Prostate gland (tissue), 2 donors: ENCODE measurements around the gene GALNT13. TPM values are rescaled to one million over a fixed set of nuclear protein-coding genes. Genes with fewer than 3 reads are reported as not detected.

Source experiments
- DNase-seq: peaks from one replicate; pipeline ENCODE4 v3.0.0-alpha.2; 2019; ENCODE audit warnings: low spot score
- H3K27ac ChIP-seq, 2 donors: fragments of 200-600 bp; sonication (generic); 2 replicates each; pipeline ENCODE4 v1.5.1; 2017 to 2019
- H3K27me3 ChIP-seq: fragments of 200-600 bp; sonication (generic); replicated peaks from 2 replicates; pipeline ENCODE4 v1.5.1; 2019; ENCODE audit not compliant: insufficient read depth
- H3K36me3 ChIP-seq, 2 donors: fragments of 200-600 bp; sonication (generic); 1 replicate in 1 of 2; 2 replicates in 1 of 2; pipeline versions ENCODE4 v1.5.1 to v1.8.1; 2017 to 2019
- H3K4me1 ChIP-seq: fragments of 200-600 bp; sonication (generic); replicated peaks from 2 replicates; pipeline ENCODE4 v1.5.1; 2019
- H3K4me3 ChIP-seq, 2 donors: fragments of 200-600 bp; sonication (generic); 2 replicates each; pipeline ENCODE4 v1.5.1; 2017 to 2019
- H3K9me3 ChIP-seq: fragments of 200-600 bp; sonication (generic); 2 replicates; pipeline ENCODE4 v1.5.1; 2017
- POLR2A ChIP-seq: fragments of 450-650 bp; IDR thresholded peaks from one replicate; pipeline ENCODE4 v1.6.1; 2016; ENCODE audit warnings: antibody characterized with exemption, mild to moderate bottlenecking
- POLR2AphosphoS5 ChIP-seq: sonication (generic); formaldehyde crosslinking; IDR thresholded peaks from one replicate; pipeline ENCODE4 v1.6.1; 2017; ENCODE audit warnings: antibody characterized with exemption
- WGBS: methylation state at CpG from one replicate; pipeline ENCODE4 v1.1.5; 2018; 5-methylcytosine and 5-hydroxymethylcytosine counted together
- intact Hi-C: fragments of 100-400 bp; cut with DNase I; formaldehyde crosslinking; loops from one replicate; pipeline ENCODE4 v1.14.2; 2022
- total RNA-seq, 2 donors: library from RNA; depleted of rRNA; stranded (reverse); fragments of >200 nt; gene quantifications; one replicate each; pipeline ENCODE4 v1.1.0, GENCODE V29; 2016
- TF ChIP-seq, protein P1 (sequence below), 4 experiments: fragments of 200-600 bp in 2 of 4; fragments of 450-650 bp in 2 of 4; sonication (generic) in 2 of 4; IDR thresholded peaks; 1 replicate in 3 of 4; 2 replicates in 1 of 4; pipeline ENCODE4 v1.5.1; 2016 to 2019; ENCODE audit warnings: antibody characterized with exemption in 4 of 4, mild to moderate bottlenecking in 2 of 4, moderate library complexity in 2 of 4

Gene GALNT13
- total RNA-seq, 2 donors from 2014 or later, result 0.87 to 1.1 TPM

DNA sequence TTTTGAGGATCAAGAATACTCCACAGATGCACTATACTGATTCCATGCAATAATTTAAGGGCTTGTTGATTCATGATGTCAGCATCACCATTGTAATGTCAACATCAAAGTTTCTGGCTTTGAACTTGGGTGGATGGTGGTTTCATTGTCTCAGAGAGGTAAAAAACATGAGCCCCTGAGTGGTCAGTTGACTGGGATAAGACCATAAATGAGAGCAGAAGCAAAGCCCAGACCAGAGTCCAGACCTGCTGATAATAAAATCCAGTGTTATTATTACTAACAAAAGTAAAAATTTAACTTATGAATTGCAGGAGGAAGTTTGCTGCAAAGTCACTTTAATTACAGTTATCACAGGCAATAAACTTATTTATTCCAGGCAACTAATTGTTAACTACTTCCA, 358.2 kb downstream of the GALNT13 start:
- no peak for TF ChIP-seq POLR2A
- TF ChIP-seq, protein P1, sequence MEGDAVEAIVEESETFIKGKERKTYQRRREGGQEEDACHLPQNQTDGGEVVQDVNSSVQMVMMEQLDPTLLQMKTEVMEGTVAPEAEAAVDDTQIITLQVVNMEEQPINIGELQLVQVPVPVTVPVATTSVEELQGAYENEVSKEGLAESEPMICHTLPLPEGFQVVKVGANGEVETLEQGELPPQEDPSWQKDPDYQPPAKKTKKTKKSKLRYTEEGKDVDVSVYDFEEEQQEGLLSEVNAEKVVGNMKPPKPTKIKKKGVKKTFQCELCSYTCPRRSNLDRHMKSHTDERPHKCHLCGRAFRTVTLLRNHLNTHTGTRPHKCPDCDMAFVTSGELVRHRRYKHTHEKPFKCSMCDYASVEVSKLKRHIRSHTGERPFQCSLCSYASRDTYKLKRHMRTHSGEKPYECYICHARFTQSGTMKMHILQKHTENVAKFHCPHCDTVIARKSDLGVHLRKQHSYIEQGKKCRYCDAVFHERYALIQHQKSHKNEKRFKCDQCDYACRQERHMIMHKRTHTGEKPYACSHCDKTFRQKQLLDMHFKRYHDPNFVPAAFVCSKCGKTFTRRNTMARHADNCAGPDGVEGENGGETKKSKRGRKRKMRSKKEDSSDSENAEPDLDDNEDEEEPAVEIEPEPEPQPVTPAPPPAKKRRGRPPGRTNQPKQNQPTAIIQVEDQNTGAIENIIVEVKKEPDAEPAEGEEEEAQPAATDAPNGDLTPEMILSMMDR (IDR thresholded peaks at IDR 0.05), result no peak
- no peak for TF ChIP-seq POLR2AphosphoS5
- intact Hi-C loops, result no loop called here
- Histone ChIP-seq H3K27me3 (no peaks in the 10 kb centered on the region), H3K36me3 (no peaks in the 10 kb centered on the region), H3K4me1 (no peaks in the 10 kb centered on the region), H3K4me3 (no peak overlapping the region), H3K9me3 (no peaks in the 10 kb centered on the region), H3K27ac (no peak overlapping the region)
- no peak for DNase-seq

DNA sequence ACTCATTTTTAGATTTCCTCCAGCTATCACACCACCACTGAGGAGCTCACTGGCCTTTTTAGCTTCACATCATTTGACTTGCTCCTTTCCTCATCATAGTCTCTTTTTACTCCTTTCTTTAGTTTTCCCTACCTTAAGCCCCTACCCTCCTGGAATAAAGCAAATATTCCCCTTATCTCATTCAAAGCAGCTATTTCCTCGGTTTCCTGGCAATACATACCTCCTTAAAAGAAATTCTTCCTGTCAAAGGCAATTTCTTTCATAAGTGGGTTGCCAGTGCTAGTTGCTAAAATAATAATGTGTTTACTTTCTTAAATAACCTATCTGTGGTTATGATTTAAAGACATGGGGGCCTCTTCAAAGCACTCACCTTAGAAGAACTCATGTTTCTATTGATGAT, 359.3 kb downstream of the GALNT13 start:
- no peaks in the 10 kb centered on the region for H3K9me3 ChIP-seq
- no peak overlapping the region for H3K27ac ChIP-seq
- 31% methylated on average over 1 of the region's 1 CpG for WGBS
- TF ChIP-seq POLR2AphosphoS5, result no peak
- TF ChIP-seq, protein P1 (IDR thresholded peaks at IDR 0.05), result no peak
- no peak for TF ChIP-seq POLR2A
- no peaks in the 10 kb centered on the region for H3K4me1 ChIP-seq
- intact Hi-C loops, result no loop called here
- DNase-seq, result no peak
- H3K4me3 ChIP-seq, result no peak overlapping the region
- no peaks in the 10 kb centered on the region for H3K27me3 ChIP-seq
- H3K36me3 ChIP-seq, result no peaks in the 10 kb centered on the region

- DNase-seq, result no peak
- H3K4me3 ChIP-seq, result no peak overlapping the region
- no peaks in the 10 kb centered on the region for H3K9me3 ChIP-seq
- no peaks in the 10 kb centered on the region for H3K36me3 ChIP-seq
- TF ChIP-seq, protein P1 (IDR thresholded peaks at IDR 0.05), result no peak
- TF ChIP-seq POLR2A, result no peak
- TF ChIP-seq POLR2AphosphoS5, result no peak
- H3K27me3 ChIP-seq, result no peaks in the 10 kb centered on the region
- H3K27ac ChIP-seq, result no peak overlapping the region
- H3K4me1 ChIP-seq, result no peaks in the 10 kb centered on the region
- intact Hi-C loops, result no loop called here
- 41% methylated on average over 2 of the region's 2 CpGs for WGBS
Measured at GRCh38 chr2:154233231-154233630, 361.5 kb downstream of the GALNT13 start.

- Histone ChIP-seq H3K27me3 (no peaks in the 10 kb centered on the region), H3K9me3 (no peaks in the 10 kb centered on the region), H3K36me3 (no peaks in the 10 kb centered on the region), H3K4me1 (no peaks in the 10 kb centered on the region), H3K4me3 (no peak overlapping the region), H3K27ac (no peak overlapping the region)
- DNase-seq, result no peak
- intact Hi-C loops, result no loop called here
- WGBS, result 67% methylated on average over 1 of the region's 1 CpG
- no peak for TF ChIP-seq POLR2A
- TF ChIP-seq POLR2AphosphoS5, result no peak
- TF ChIP-seq, protein P1 (IDR thresholded peaks at IDR 0.05), result no peak
Measured at GRCh38 chr2:154238252-154238651, 366.5 kb downstream of the GALNT13 start.

GRCh38 chr2:154240316-154240715, 368.6 kb downstream of the GALNT13 start:
- H3K4me3 ChIP-seq, result no peak overlapping the region

More at GRCh38 chr2:154240316-154240715, 368.6 kb downstream of the GALNT13 start:
- Histone ChIP-seq H3K9me3 (no peaks in the 10 kb centered on the region), H3K27ac (no peak overlapping the region), H3K36me3 (no peaks in the 10 kb centered on the region), H3K4me1 (no peaks in the 10 kb centered on the region), H3K27me3 (no peaks in the 10 kb centered on the region)
- WGBS, result 93% methylated on average over 8 of the region's 8 CpGs
- no peak for DNase-seq
- intact Hi-C loops, result no loop called here
- TF ChIP-seq POLR2AphosphoS5, result no peak
- no peak for TF ChIP-seq POLR2A
- TF ChIP-seq, protein P1 (IDR thresholded peaks at IDR 0.05), result no peak
